A549 (cell line): Measurements from ENCODE around the gene RPP30. TPM values are rescaled to one million over a fixed set of nuclear protein-coding genes. Genes with fewer than 3 reads are reported as not detected.

ENCODE experiments used
- ATAC-seq, 2 experiments: fragments of 200-7000 bp in 1 of 2; fragments of >200 bp in 1 of 2; cut with Nextera tagmentation in 1 of 2; cut with Tn5 transposase in 1 of 2; 3 replicates each; pipeline versions ENCODE4 v1.8.0 to v1.9.1; 2018 to 2020; ENCODE audit warnings: mild to moderate bottlenecking in 1 of 2, moderate library complexity in 1 of 2
- CTCF ChIA-PET: fragments of 300-600 bp; sonication (Branson Sonifier 250); formaldehyde crosslinking; extraction: SDS; loops from one replicate; lab custom pipeline; 2021; ENCODE audit warnings: antibody characterized with exemption, inconsistent platforms; lab: Yijun Ruan, JAX
- POLR2A ChIA-PET: fragments of 350-600 bp; formaldehyde crosslinking; extraction: SDS; loops from one replicate; lab custom pipeline; 2021; ENCODE audit warnings: antibody characterized with exemption, inconsistent platforms; lab: Yijun Ruan, JAX
- DNase-seq, 2 experiments: peaks; one replicate each; pipeline versions ENCODE4 v3.0.0 to v3.0.0-alpha.2; 2011 to 2016; ENCODE audit warnings: low read depth in 1 of 2, low spot score in 1 of 2
- FAIRE-seq: peaks from 2 replicates; lab custom pipeline; 2011; peaks lifted over from hg19 to GRCh38; lab: Jason Lieb, UNC
- H3K27ac ChIP-seq, 2 experiments: fragments of >200 bp; sonication (Bioruptor Twin); formaldehyde crosslinking; 3 replicates each; pipeline ENCODE4 v1.5.1; 2016 to 2017
- H3K4me1 ChIP-seq: fragments of >200 bp; sonication (Bioruptor Twin); formaldehyde crosslinking; 3 replicates; pipeline ENCODE4 v1.6.1; 2016
- H3K4me2 ChIP-seq: fragments of >200 bp; sonication (Bioruptor Twin); formaldehyde crosslinking; 3 replicates; pipeline ENCODE4 v1.6.1; 2016
- H3K4me3 ChIP-seq: fragments of >200 bp; sonication (Bioruptor Twin); formaldehyde crosslinking; 3 replicates; pipeline ENCODE4 v1.5.1; 2016
- H3K9me3 ChIP-seq: fragments of >200 bp; sonication (Bioruptor Twin); formaldehyde crosslinking; 3 replicates; pipeline ENCODE4 v1.6.1; 2016
- EHF ChIP-seq: fragments of 250-450 bp; sonication (Bioruptor Pico); IDR thresholded peaks from 2 replicates; pipeline ENCODE4 v1.5.0; 2020; ENCODE audit warnings: mild to moderate bottlenecking
- HDAC2 ChIP-seq: fragments of 200-600 bp; sonication (generic); IDR thresholded peaks from 2 replicates; pipeline ENCODE4 v1.6.1; 2016
- HOXB13 ChIP-seq: fragments of 250-450 bp; sonication (Bioruptor Pico); IDR thresholded peaks from 2 replicates; pipeline ENCODE4 v1.5.0; 2020; ENCODE audit warnings: low read depth, mild to moderate bottlenecking, moderate library complexity
- NR3C1 ChIP-seq: fragments of >200 bp; sonication (Bioruptor Twin); formaldehyde crosslinking; IDR thresholded peaks from 3 replicates; pipeline ENCODE4 v1.6.1; 2017
- RFX5 ChIP-seq: fragments of 450-650 bp; IDR thresholded peaks from 2 replicates; pipeline ENCODE4 v1.7.1; 2014; ENCODE audit warnings: antibody characterized with exemption, mild to moderate bottlenecking, moderate library complexity
- SREBF2 ChIP-seq: fragments of 450-650 bp; IDR thresholded peaks from 2 replicates; pipeline ENCODE4 v1.6.1; 2014; ENCODE audit warnings: mild to moderate bottlenecking, moderate library complexity
- ZSCAN20 ChIP-seq: fragments of 250-450 bp; sonication (Bioruptor Pico); IDR thresholded peaks from 2 replicates; pipeline ENCODE4 v1.8.0; 2022; ENCODE audit warnings: mild to moderate bottlenecking, moderate library complexity
- WGBS: methylation state at CpG from one replicate; pipeline ENCODE4 v1.1.6; 2017; ENCODE audit errors: missing lambda C conversion rate; 5-methylcytosine and 5-hydroxymethylcytosine counted together
- polyA plus RNA-seq, 4 experiments: library from polyadenylated mRNA; depleted of rRNA in 3 of 4; stranded (reverse); fragments of >200 nt; fragmentation: RNase III in 1 of 4; extraction: RNeasy Plus Mini Kit Qiagen cat#74134 plus additional on column Dnase treatment in 1 of 4; gene quantifications; 2 replicates in 3 of 4; 3 replicates in 1 of 4; pipeline ENCODE4 v1.2.3, GENCODE V29; 2011 to 2017
- small RNA-seq, 6 experiments: library from RNA; depleted of rRNA; stranded (forward); fragments of <200 nt; gene quantifications; one replicate each; pipeline ENCODE3, GENCODE V24; 2012

RPP30 gene
- polyA plus RNA-seq, 2 of the 4 experiments (the other 2 are of a cell fraction): 54.3 to 70.9 TPM

DNA sequence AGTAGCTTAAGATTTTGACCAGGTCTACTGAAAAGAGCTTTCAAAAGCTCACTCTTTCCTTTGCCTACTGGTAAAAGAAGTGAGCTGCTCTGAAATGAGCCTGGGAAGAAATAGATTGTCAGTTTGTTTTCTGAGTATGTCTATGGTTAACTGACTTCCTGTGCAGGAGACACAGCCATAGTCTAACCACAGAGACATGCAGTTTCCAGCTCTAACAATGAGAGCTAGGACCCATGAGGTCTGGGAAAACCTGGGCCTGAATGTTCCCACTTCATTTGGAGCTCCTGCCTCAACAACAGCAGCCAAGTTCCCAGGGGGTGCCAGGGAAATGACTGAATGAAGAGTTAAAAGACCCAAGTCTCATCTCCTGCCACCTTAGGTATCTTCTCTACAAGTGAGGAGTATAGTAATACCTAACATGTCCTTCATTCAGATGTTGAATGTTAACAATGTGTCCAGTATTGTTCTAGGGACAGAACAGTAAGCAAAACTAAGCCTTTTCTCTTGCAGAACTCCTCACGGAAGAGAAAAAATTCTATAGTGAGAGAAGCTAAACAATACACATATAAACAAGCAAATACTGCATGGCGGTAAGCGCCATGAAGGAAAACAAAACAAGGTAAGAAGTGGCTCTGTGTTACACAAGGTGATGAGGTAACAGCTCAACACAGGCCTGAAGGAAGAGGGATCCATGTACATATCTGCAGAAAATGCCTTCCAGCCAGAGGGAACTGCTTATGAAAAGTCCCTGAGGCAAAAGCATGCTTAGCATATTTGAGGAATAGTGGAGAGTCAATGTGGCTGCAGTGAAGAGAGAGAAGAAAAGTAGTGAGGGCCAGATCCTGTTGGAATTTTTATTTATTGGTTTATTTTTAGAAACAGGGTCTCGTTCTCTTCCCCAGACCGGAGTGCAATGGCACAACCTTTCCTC lies 75.5 kb downstream of the RPP30 start:
- TF ChIP-seq HDAC2 (no peak), RFX5 (no peak), EHF (CRISPR knock-in tag) (no peak), NR3C1 (no peak), SREBF2 (no peak), HOXB13 (CRISPR knock-in tag) (no peak), ZSCAN20 (CRISPR knock-in tag) (no peak)
- Histone ChIP-seq H3K9me3 (no peaks in the 10 kb centered on the region; the same call in 2 of the 3 replicates), H3K4me3 (no peak overlapping the region), H3K4me2 (no peak overlapping the region), H3K4me1 (no peaks in the 10 kb centered on the region), H3K27ac (no peak overlapping the region)
- no peak for FAIRE-seq
- DNase-seq: no peak
- ATAC-seq: no peak
- ChIA-PET POLR2A (no interaction called here), CTCF (interaction anchor here (0.7 to 1.7 kb wide), 4 partner anchors 13 to 63 kb away, joined by 3 to 5 read pairs (median 4); no protein-coding TSS in a partner anchor)
- WGBS: 86% methylated on average over 5 of the region's 5 CpGs

Small RNA genes within 50 kb of the gene (small RNA-seq; reads per million reads assigned to genes)
- gene RF00019 (0 reads per million in 6 experiments), gene RNU6-740P (0 reads per million in 6 experiments)

Other genes with a start within 250 kb of the RPP30 start
- 0.04 TPM in 2 replicates for gene HTR7, start 13.9 kb upstream of the RPP30 start, polyA plus RNA-seq (2011; rRNA removed)
- gene HTR7, start 13.9 kb upstream of the RPP30 start, polyA plus RNA-seq (2017; fragmentation: RNase III; extraction: RNeasy Plus Mini Kit Qiagen cat#74134 plus additional on column Dnase treatment): 0.05 to 0.11 TPM (median 0.05 TPM) in 3 replicates
- 8.5 and 17.1 TPM in 2 replicates for gene ANKRD1, start 49.1 kb downstream of the RPP30 start, polyA plus RNA-seq (2011; rRNA removed)
- gene ANKRD1, start 49.1 kb downstream of the RPP30 start, polyA plus RNA-seq (2017; fragmentation: RNase III; extraction: RNeasy Plus Mini Kit Qiagen cat#74134 plus additional on column Dnase treatment): 6.8 to 14.0 TPM (median 10.7 TPM) in 3 replicates